SK-N-DZ (cell line): ENCODE data around the gene CREB3.

ENCODE experiments used
- DNase-seq: peaks from one replicate; pipeline ENCODE4 v3.0.0-alpha.2; 2015; ENCODE audit warnings: low spot score
- small RNA-seq, 2 experiments: library from RNA; depleted of rRNA; stranded (forward); fragments of <200 nt; gene quantifications; one replicate each; pipeline ENCODE3, GENCODE V24; 2014

Gene CREB3

GRCh38 chr9:35774907-35775635, 42.6 kb downstream of the CREB3 start:
- no peak for DNase-seq

- DNase-seq, result no peak
These were observed 43.6 kb downstream of the CREB3 start for GRCh38 chr9:35776018-35776417.

GRCh38 chr9:35778496-35778895, 46.0 kb downstream of the CREB3 start:
- DNase-seq, result no peak

DNA sequence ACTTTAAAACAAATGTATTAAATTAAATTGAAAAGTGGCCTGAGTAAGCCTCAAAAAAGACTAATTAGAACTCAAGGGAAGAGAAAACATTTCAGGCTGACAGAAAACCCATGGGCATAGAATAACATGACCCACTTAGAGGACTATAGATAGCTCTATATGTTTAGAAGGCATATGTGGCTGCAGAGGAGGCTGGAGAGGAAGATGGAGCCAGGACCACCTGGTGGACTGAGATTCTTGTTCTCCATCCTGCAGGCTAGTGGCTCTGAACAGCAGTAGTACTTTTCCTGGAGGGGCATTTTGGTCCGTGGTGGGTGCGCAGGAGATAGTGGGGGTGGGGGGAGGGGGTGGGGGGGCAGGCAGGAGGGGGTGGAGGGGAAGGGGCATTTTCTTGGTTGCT, 48.6 kb downstream of the CREB3 start:
- no peak for DNase-seq

DNA sequence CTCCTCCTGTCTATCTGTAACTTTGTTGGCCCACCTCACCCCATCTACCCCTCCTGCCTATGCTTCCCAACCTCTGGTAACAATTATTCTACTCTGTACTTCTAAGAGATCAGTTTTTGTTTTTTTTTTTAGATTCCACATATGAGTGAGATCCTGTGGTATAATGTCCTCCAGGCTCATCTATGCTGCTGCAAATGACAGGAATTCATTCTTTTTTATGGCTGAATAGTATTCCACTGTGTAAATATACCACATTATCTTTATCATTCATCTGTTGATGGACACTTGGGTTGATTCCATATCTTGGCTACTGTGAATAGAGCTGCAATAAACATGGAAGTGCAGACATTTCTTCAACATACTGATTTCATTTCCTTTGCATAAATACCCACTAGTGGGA, 51.0 kb downstream of the CREB3 start:
- no peak for DNase-seq

Small RNA genes lying within 50 kb of the gene (small RNA-seq; reads per million reads assigned to genes)
- 0 to 0.03 reads per million in 2 experiments for gene MIR6853
